Liver (tissue), 9 donors: Measurements from ENCODE around the gene CDKL5. TPM values are rescaled to one million over a fixed set of nuclear protein-coding genes. Genes with fewer than 3 reads are reported as not detected.

Experiments used
- DNase-seq: peaks from one replicate; pipeline ENCODE4 v3.0.0-alpha.2; 2017; ENCODE audit warnings: low spot score
- H3K27ac ChIP-seq, 2 donors: one replicate each; pipeline ENCODE4 v1.7.0; 2013; ENCODE audit warnings: inconsistent platforms in 2 of 2, low read length in 2 of 2, control low read depth in 1 of 2, low read depth in 1 of 2, mild to moderate bottlenecking in 1 of 2
- H3K27me3 ChIP-seq, 4 donors: one replicate each; pipeline versions ENCODE4 v1.6.1 to v1.7.0; 2013; ENCODE audit warnings: low read length in 3 of 4, inconsistent platforms in 1 of 4, mild to moderate bottlenecking in 1 of 4, moderate library complexity in 1 of 4; ENCODE audit not compliant: control insufficient read depth in 4 of 4, insufficient read depth in 4 of 4
- H3K36me3 ChIP-seq, 4 donors: one replicate each; pipeline versions ENCODE4 v1.6.1 to v1.7.0; 2013; ENCODE audit warnings: low read length in 3 of 4, mild to moderate bottlenecking in 3 of 4, low read depth in 1 of 4, moderate library complexity in 1 of 4; ENCODE audit not compliant: control insufficient read depth in 4 of 4, insufficient read depth in 3 of 4
- H3K4me1 ChIP-seq, 4 donors: one replicate each; pipeline versions ENCODE4 v1.6.1 to v1.7.0; 2013; ENCODE audit warnings: low read length in 3 of 4, mild to moderate bottlenecking in 3 of 4, moderate library complexity in 1 of 4; ENCODE audit not compliant: control insufficient read depth in 4 of 4, insufficient read depth in 4 of 4
- H3K4me3 ChIP-seq, 3 donors: one replicate each; pipeline versions ENCODE4 v1.6.1 to v1.7.0; 2013; ENCODE audit warnings: low read length in 3 of 3, control low read depth in 1 of 3, low read depth in 1 of 3, mild to moderate bottlenecking in 1 of 3
- H3K9ac ChIP-seq, 2 donors: one replicate each; pipeline ENCODE4 v1.7.0; 2013; ENCODE audit warnings: low read length in 2 of 2, mild to moderate bottlenecking in 2 of 2, moderate library complexity in 2 of 2, control low read depth in 1 of 2, low read depth in 1 of 2
- H3K9me3 ChIP-seq, 4 donors: one replicate each; pipeline versions ENCODE4 v1.6.1 to v1.7.0; 2013; ENCODE audit warnings: low read length in 3 of 4; ENCODE audit not compliant: control insufficient read depth in 4 of 4
- ATF3 ChIP-seq: IDR thresholded peaks from 2 replicates; pipeline ENCODE4 v1.6.1; 2016; ENCODE audit warnings: antibody characterized with exemption
- CTCF ChIP-seq: fragments of 150-350 bp; IDR thresholded peaks from 2 replicates; pipeline ENCODE4 v1.5.1; 2017; ENCODE audit warnings: improper control_type of control experiment, low read depth, low read length; ENCODE audit not compliant: missing input control
- EGR1 ChIP-seq, 2 donors: IDR thresholded peaks; 2 replicates each; pipeline ENCODE4 v1.6.1; 2016 to 2018; ENCODE audit warnings: antibody characterized with exemption in 2 of 2, low read depth in 2 of 2
- FOXA1 ChIP-seq: IDR thresholded peaks from 2 replicates; pipeline ENCODE4 v1.6.1; 2016; ENCODE audit warnings: antibody characterized with exemption
- FOXA2 ChIP-seq: IDR thresholded peaks from 2 replicates; pipeline ENCODE4 v1.6.1; 2016; ENCODE audit warnings: antibody characterized with exemption
- GABPA ChIP-seq, 2 donors: IDR thresholded peaks in 1 of 2; conservative IDR thresholded peaks in 1 of 2; 2 replicates each; pipeline ENCODE4 v1.6.1; 2016; ENCODE audit warnings: antibody characterized with exemption in 2 of 2, mild to moderate bottlenecking in 1 of 2, moderate library complexity in 1 of 2
- HNF4A ChIP-seq, 2 donors: conservative IDR thresholded peaks; 2 replicates each; pipeline ENCODE4 v1.6.1; 2016; ENCODE audit warnings: antibody characterized with exemption in 2 of 2, mild to moderate bottlenecking in 2 of 2
- HNF4G ChIP-seq: IDR thresholded peaks from 2 replicates; pipeline ENCODE4 v1.6.1; 2016; ENCODE audit warnings: antibody characterized with exemption
- JUND ChIP-seq, 2 donors: IDR thresholded peaks; 2 replicates each; pipeline ENCODE4 v1.6.1; 2016; ENCODE audit warnings: antibody characterized with exemption in 2 of 2
- MAX ChIP-seq: IDR thresholded peaks from 2 replicates; pipeline ENCODE4 v1.6.1; 2016; ENCODE audit warnings: antibody characterized with exemption
- NR2F2 ChIP-seq: IDR thresholded peaks from 2 replicates; pipeline ENCODE4 v1.6.1; 2016; ENCODE audit warnings: antibody characterized with exemption
- RAD21 ChIP-seq, 2 donors: IDR thresholded peaks; 2 replicates each; pipeline ENCODE4 v1.6.1; 2016; ENCODE audit warnings: antibody characterized with exemption in 2 of 2, mild to moderate bottlenecking in 2 of 2
- REST ChIP-seq: IDR thresholded peaks from 2 replicates; pipeline ENCODE4 v1.6.1; 2016; ENCODE audit warnings: antibody characterized with exemption, mild to moderate bottlenecking
- RXRA ChIP-seq, 2 donors: IDR thresholded peaks; 2 replicates each; pipeline ENCODE4 v1.6.1; 2017 to 2018; ENCODE audit warnings: antibody characterized with exemption in 2 of 2, mild to moderate bottlenecking in 1 of 2
- SP1 ChIP-seq: IDR thresholded peaks from 2 replicates; pipeline ENCODE4 v1.6.1; 2018; ENCODE audit warnings: antibody characterized with exemption, mild to moderate bottlenecking
- TAF1 ChIP-seq: conservative IDR thresholded peaks from 2 replicates; pipeline ENCODE4 v1.6.1; 2016; ENCODE audit warnings: antibody characterized with exemption, mild to moderate bottlenecking
- YY1 ChIP-seq: IDR thresholded peaks from 2 replicates; pipeline ENCODE4 v1.6.1; 2016; ENCODE audit warnings: antibody characterized with exemption, mild to moderate bottlenecking
- ZBTB33 ChIP-seq: IDR thresholded peaks from 2 replicates; pipeline ENCODE4 v1.6.1; 2016; ENCODE audit warnings: antibody characterized with exemption
- WGBS: extraction: QIAGEN DNeasy Blood & Tissue Kit; methylation state at CpG from one replicate; pipeline ENCODE4 v1.1.7; 2013; 5-methylcytosine and 5-hydroxymethylcytosine counted together
- polyA plus RNA-seq, 2 donors: library from polyadenylated mRNA; stranded (reverse) in 1 of 2; unstranded in 1 of 2; fragments of 200-250 nt in 1 of 2; fragments of >200 nt in 1 of 2; fragmentation: Nextera tagmentation in 1 of 2; extraction: Ambion mirVana in 1 of 2; gene quantifications; one replicate each; pipeline versions ENCODE4 v1.2.1 to v1.2.3, GENCODE V29; 2013 to 2015
- total RNA-seq, 2 donors: library from RNA; depleted of rRNA; stranded (reverse); fragments of >200 nt; gene quantifications; one replicate each; pipeline ENCODE4 v1.2.3, GENCODE V29; 2014
- donor health status: healthy.
- donor health status: healthy.
- donor health status: healthy.
- donor health status: healthy.
- donor health status: healthy.

Gene CDKL5
- total and polyA plus RNA-seq, 4 donors = 0.59 to 3.3 (median 2.0) TPM

GRCh38 chrX:18661273-18661672 is 235.9 kb downstream of the CDKL5 start:
- no peaks in the 10 kb centered on the region for H3K4me1 ChIP-seq
- 89% methylated on average over 12 of the region's 12 CpGs for whole genome bisulfite sequencing
- no peak overlapping the region for H3K4me3 ChIP-seq
- no peaks in the 10 kb centered on the region for H3K36me3 ChIP-seq
- H3K27ac ChIP-seq = no peak overlapping the region
- TF ChIP-seq SP1 (no peak), ATF3 (no peak), HNF4A (conservative IDR thresholded peaks at IDR 0.05) (no peak), FOXA1 (no peak), TAF1 (no peak), RXRA (IDR thresholded peaks at IDR 0.05) (no peak), REST (no peak), JUND (IDR thresholded peaks at IDR 0.05) (no peak), HNF4G (no peak), MAX (no peak), GABPA (IDR thresholded peaks at IDR 0.05 in 1 of 2, conservative IDR thresholded peaks at IDR 0.05 in 1 of 2) (no peak), FOXA2 (no peak), RAD21 (IDR thresholded peaks at IDR 0.05) (no peak), CTCF (no peak), YY1 (no peak), NR2F2 (no peak), EGR1 (IDR thresholded peaks at IDR 0.05; ENCODE audit: low read depth in 2 of 2) (no peak), ZBTB33 (no peak)
- H3K9ac ChIP-seq = no peak overlapping the region
- no peaks in the 10 kb centered on the region for H3K27me3 ChIP-seq
- DNase-seq = no peak
- no peaks in the 10 kb centered on the region for H3K9me3 ChIP-seq

GRCh38 chrX:18664947-18665346 is 239.5 kb downstream of the CDKL5 start:
- WGBS = 91% methylated on average over 8 of the region's 8 CpGs
- TF ChIP-seq CTCF (no peak), JUND (IDR thresholded peaks at IDR 0.05) (no peak), YY1 (no peak), EGR1 (IDR thresholded peaks at IDR 0.05; ENCODE audit: low read depth in 2 of 2) (no peak), RAD21 (IDR thresholded peaks at IDR 0.05) (no peak), ZBTB33 (no peak), GABPA (IDR thresholded peaks at IDR 0.05 in 1 of 2, conservative IDR thresholded peaks at IDR 0.05 in 1 of 2) (no peak), RXRA (IDR thresholded peaks at IDR 0.05) (no peak), HNF4G (no peak), HNF4A (conservative IDR thresholded peaks at IDR 0.05) (no peak)
- H3K27ac ChIP-seq = no peak overlapping the region
- no peaks in the 10 kb centered on the region for H3K27me3 ChIP-seq
- no peak for DNase-seq
- H3K36me3 ChIP-seq = no peaks in the 10 kb centered on the region
- H3K4me3 ChIP-seq = no peak overlapping the region
- no peak overlapping the region for H3K9ac ChIP-seq
- no peaks in the 10 kb centered on the region for H3K9me3 ChIP-seq
- H3K4me1 ChIP-seq = no peaks in the 10 kb centered on the region
